B cell (primary cell): ENCODE measurements around the gene ALDH1A2.

Source experiments
- CTCF ChIP-seq: fragments of 200-600 bp; IDR thresholded peaks from one replicate; pipeline ENCODE4 v1.8.0; 2022; ENCODE audit warnings: antibody characterized with exemption, mild to moderate bottlenecking
- EZH2 ChIP-seq: IDR thresholded peaks from 2 replicates; pipeline ENCODE4 v1.6.1; 2012; ENCODE audit warnings: borderline replicate concordance, low read depth, mild to moderate bottlenecking, moderate library complexity, low read length; ENCODE audit not compliant: insufficient read depth, poor library complexity, severe bottlenecking

GRCh38 chr15:57903626-57904025 is 161.9 kb downstream of the ALDH1A2 start:
- no peak for TF ChIP-seq CTCF
- TF ChIP-seq EZH2: no peak
